ENCODE data around the gene NOD2.
A peak's percentile ranks its signal among the peaks of the same experiment; 100 is the strongest.

NOD2 gene

GRCh38 chr16:50665128-50665878 is 28.1 kb upstream of the NOD2 start:
- TF ChIP-seq CTCF (conservative IDR thresholded peaks at IDR 0.05) (peak; percentile 89), ZFX (IDR thresholded peaks at IDR 0.05) (no peak)
- peak overlapping the region; percentile 16; the same call in 1 of the 2 replicates for H3K27ac ChIP-seq

GRCh38 chr16:50666658-50667496 is 26.5 kb upstream of the NOD2 start:
- H3K27ac ChIP-seq: no peak overlapping the region
- no peak for TF ChIP-seq CTCF (conservative IDR thresholded peaks at IDR 0.05)
- TF ChIP-seq ZFX (IDR thresholded peaks at IDR 0.05): no peak

- no peak overlapping the region for H3K27ac ChIP-seq
- TF ChIP-seq CTCF (conservative IDR thresholded peaks at IDR 0.05) (peak; percentile 4; the same call in 1 of the 2 replicates), ZFX (IDR thresholded peaks at IDR 0.05) (no peak)
Observed at GRCh38 chr16:50667497-50668367, 25.7 kb upstream of the NOD2 start.

- peak; percentile 22; the same call in 1 of the 2 replicates for TF ChIP-seq CTCF (conservative IDR thresholded peaks at IDR 0.05)
- no peak for TF ChIP-seq ZFX (IDR thresholded peaks at IDR 0.05)
- H3K27ac ChIP-seq: peak overlapping the region; percentile 22; the same call in 1 of the 2 replicates
Observed at GRCh38 chr16:50668368-50669008, 24.9 kb upstream of the NOD2 start.

GRCh38 chr16:50669741-50670140 is 23.7 kb upstream of the NOD2 start:
- H3K27ac ChIP-seq: no peak overlapping the region
- TF ChIP-seq ZFX (IDR thresholded peaks at IDR 0.05) (no peak), CTCF (conservative IDR thresholded peaks at IDR 0.05) (no peak)

GRCh38 chr16:50670476-50670875 is 22.9 kb upstream of the NOD2 start:
- TF ChIP-seq CTCF (conservative IDR thresholded peaks at IDR 0.05) (no peak), ZFX (IDR thresholded peaks at IDR 0.05) (no peak)
- no peak overlapping the region for H3K27ac ChIP-seq

Data from C4-2B (cell line).